NCI-H510A (cell line): ENCODE data around the gene CYP1A1.
A peak's percentile ranks its signal among the peaks of the same experiment; 100 is the strongest.

ENCODE experiments used
- DNase-seq: peaks from one replicate; lab custom pipeline; 2025; lab: John Stamatoyannopoulos, UW

Gene CYP1A1

DNA sequence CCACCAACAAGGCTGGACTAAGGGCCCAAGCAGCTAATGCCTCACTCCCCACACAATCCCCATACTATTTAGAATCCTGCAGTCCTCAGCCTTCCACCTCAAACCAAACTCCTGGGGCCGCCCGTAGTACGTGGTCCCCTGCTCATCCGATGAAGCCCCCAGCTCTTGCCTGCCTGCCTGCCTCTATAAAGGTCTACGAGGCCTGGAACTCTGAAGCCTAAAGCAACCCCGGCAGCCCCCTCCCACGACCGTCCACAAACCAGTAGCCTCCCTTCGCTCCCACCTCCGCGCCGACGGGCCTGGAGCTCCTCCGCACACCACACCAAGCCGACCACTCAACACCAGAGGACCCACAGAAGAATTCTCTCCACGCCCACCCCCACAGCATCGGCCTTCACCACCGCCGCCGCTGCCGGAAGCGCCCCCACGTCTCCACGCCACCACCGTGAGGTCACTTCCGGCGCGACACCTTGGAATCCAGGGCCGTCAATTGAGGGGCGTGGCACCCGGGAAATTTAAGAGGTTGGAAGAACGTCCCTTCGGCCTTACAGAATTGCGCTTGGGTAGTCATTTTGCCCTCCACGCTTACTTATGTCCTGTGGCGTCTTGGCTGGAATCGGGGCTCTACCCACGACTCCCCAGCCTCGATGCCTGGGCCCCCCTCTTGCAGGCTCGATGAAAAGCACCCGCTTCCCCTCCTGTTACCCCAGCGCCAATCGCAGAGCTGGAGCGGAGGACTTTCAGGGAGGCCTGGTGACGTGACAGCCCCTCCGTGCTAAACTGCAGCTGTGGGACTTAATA, 29.5 kb downstream of the CYP1A1 start, which contains the start of gene EDC3:
Gene EDC3, minus strand, starts transcription at position 428 of the 801 bp plus-strand sequence. CDS start 20,900 bp downstream, outside the sequence.
- DNase-seq, result peak; percentile 84

GRCh38 chr15:74692327-74692726, 33.0 kb downstream of the CYP1A1 start:
- DNase-seq, result no peak

DNA sequence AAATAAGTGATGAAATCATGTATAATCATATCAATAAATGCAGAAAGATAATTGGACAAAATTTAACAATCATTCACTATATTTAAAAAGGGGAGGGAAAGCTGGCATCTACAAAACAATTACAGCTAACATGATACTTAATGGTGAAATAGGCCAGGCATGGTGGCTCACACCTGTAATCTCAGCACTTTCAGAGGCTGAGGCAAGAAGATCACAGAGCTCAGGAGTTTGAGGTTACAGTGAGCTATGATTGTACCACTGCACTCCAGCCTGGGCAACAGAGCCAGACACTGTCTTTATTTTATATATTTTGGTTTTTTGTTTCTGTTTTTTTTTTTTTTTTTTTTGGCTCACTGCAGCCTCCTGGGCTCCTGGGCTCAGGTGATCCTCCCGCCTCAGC, 41.6 kb downstream of the CYP1A1 start:
- DNase-seq, result no peak

DNA sequence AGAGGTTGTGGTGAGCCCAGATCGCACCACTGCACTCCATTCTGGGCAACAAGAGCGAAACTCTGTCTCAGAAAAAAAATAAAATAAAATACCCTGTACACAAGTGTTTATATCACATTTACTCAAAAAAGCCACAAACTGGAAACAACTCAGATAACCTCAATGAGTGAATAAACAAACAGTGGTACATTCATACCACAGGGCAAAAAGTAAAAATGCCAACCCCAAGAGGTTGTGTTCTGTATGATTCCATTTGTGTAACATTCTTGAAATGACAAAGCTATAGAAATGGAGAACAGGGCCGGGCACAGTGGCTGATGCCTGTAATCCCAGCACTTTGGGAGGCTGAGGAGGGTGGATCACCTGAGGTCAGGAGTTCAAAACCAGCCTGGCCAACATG, 42.4 kb downstream of the CYP1A1 start:
- DNase-seq, result no peak

DNA sequence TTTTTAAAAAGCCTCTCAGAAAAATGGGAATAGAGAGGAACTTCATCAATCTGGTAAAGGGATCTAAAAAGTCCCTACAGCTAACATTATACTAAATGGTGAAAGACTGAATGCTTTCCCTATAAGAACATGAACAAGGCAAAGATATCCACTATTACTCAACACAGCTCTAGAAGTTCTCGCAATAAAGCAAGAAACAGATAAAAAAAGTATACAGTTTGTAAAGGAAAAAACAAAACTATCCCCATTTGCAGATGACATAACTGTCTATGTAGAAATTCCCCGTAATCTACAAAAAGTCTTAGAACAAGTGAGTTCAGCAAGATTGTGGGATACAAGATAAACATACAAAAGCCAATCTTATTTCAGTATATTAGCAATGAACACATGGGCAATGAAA, 44.9 kb downstream of the CYP1A1 start:
- no peak for DNase-seq

DNA sequence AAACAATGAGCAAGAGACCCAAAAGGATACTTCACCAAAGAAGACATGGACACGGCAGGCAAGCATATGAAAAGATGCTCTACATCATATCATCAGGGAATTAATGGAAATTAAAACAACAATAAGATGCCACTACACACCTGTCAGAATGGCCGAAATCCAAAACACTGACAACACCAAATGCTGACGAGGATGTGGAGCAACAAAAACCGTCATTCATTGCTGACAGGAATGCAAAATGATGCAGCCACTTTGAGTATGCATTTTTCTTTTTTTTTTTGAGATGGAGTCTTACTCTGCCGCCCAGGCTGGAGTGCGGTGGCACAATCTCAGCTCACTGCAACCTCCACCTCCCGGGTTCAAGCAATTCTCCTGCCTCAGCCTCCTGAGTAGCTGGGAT, 48.5 kb downstream of the CYP1A1 start:
- no peak for DNase-seq

DNA sequence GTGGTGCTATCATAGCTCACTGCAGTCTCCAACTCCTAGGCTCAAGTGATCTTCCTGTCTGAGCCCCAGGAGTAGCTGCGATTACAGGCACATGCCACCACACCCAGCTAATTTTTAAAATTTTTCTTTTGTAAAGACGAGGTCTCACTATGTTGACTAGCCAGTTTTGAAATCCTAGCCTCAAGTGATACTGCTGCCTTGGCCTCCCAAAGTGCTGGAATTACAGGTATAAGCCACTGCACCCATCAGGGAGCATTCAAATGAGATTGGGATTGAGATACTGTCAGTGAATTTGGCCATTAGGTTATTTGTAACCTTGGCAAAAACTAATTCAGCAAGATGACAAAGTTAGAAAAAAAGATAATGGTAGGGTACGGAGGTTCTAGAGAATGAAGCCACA, 51.2 kb downstream of the CYP1A1 start:
- DNase-seq, result no peak

DNA sequence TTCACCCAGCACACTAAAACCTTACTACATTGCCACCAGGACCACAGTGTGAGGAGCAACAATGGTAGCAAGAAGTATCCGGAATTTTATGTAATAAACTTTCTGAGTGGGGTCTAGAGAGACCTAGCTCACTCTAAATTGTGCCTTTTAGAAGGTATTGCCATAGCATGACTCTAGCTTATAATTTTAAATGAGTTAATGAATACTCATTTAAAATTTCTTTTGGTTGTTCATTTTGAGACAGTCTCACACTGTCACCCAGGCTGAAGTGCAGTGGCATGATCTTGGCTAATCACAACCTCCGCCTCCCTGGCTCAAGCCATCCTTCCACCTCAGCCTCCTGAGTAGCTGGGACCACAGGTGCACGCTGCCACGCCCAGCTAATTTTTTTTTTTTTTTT, 55.7 kb downstream of the CYP1A1 start:
- DNase-seq, result no peak
